Astrocyte of the spinal cord (primary cell): ENCODE data around the gene ADTRP.

ENCODE experiments used
- DNase-seq: peaks from one replicate; pipeline ENCODE4 v3.0.0; 2011; ENCODE audit warnings: low read depth, low spot score
- H3K4me3 ChIP-seq: 2 replicates; pipeline ENCODE4 v1.5.1; 2011; ENCODE audit warnings: low read depth, mild to moderate bottlenecking, low read length, moderate library complexity
- in situ Hi-C: cut with HindIII; loops from 2 replicates; pipeline ENCODE4 v1.10.0; 2017; ENCODE audit warnings: low sequenced_read_pairs
- TF ChIP-seq, protein P1 (sequence below): IDR thresholded peaks from 2 replicates; pipeline ENCODE4 v1.5.1; 2012; ENCODE audit warnings: low read depth, mild to moderate bottlenecking, low read length, inconsistent platforms

The ADTRP gene

GRCh38 chr6:11811644-11812264 is 33.2 kb upstream of the ADTRP start:
- H3K4me3 ChIP-seq, result no peak overlapping the region
- in situ Hi-C loops, result no loop called here
- TF ChIP-seq, protein P1, sequence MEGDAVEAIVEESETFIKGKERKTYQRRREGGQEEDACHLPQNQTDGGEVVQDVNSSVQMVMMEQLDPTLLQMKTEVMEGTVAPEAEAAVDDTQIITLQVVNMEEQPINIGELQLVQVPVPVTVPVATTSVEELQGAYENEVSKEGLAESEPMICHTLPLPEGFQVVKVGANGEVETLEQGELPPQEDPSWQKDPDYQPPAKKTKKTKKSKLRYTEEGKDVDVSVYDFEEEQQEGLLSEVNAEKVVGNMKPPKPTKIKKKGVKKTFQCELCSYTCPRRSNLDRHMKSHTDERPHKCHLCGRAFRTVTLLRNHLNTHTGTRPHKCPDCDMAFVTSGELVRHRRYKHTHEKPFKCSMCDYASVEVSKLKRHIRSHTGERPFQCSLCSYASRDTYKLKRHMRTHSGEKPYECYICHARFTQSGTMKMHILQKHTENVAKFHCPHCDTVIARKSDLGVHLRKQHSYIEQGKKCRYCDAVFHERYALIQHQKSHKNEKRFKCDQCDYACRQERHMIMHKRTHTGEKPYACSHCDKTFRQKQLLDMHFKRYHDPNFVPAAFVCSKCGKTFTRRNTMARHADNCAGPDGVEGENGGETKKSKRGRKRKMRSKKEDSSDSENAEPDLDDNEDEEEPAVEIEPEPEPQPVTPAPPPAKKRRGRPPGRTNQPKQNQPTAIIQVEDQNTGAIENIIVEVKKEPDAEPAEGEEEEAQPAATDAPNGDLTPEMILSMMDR, result no peak
- DNase-seq, result no peak

GRCh38 chr6:11810854-11811643 is 32.4 kb upstream of the ADTRP start:
- TF ChIP-seq, protein P1, result no peak
- DNase-seq, result no peak
- no peak overlapping the region for H3K4me3 ChIP-seq
- in situ Hi-C loops, result no loop called here

GRCh38 chr6:11810039-11810541 is 31.5 kb upstream of the ADTRP start:
- peak; percentile 78 for DNase-seq
- in situ Hi-C loops, result no loop called here
- TF ChIP-seq, protein P1, result no peak
- no peak overlapping the region for H3K4me3 ChIP-seq

- DNase-seq, result no peak
- H3K4me3 ChIP-seq, result no peak overlapping the region
- in situ Hi-C loops, result no loop called here
- TF ChIP-seq, protein P1, result no peak
These were observed 29.5 kb upstream of the ADTRP start for GRCh38 chr6:11808054-11808453.

DNA sequence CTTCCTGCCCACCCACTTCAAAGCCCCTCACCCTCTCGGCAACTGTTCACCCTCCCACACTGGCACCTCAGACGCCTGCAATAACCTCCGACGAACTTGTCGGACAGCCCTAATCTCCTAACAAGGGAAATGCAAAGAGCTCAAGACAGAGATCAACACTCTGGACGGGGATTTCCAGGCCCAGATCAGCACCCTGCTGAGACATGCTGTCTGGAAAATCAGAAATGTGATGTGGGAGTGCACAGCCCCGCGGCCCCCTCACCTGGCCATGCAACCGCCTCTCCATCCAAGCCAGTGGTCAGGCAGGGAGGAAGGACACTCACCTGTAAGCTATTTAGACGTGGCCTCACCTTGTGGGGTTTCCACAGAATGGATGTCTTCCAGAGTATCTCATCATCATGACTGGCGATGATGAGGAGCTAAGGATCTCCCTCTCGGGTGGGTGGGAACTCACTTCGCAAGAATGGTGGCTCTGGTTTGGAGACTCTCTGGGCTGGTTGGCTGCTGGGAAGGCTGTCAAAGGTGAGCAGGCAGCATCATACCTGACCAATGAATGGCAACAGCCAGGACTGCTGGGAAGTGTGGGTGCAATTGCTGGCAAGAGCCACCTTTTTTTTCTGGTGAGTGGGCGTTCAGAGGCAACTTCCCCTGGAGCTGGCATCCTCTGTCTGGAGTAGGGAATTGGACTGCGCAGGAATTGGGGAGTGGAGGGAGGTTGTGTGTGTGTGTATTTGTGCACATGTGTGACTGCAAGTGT is 28.1 kb upstream of the ADTRP start:
- TF ChIP-seq, protein P1, result no peak
- in situ Hi-C loops, result no loop called here
- DNase-seq, result no peak
- no peak overlapping the region for H3K4me3 ChIP-seq

GRCh38 chr6:11805259-11806053 is 26.9 kb upstream of the ADTRP start:
- no peak for DNase-seq
- in situ Hi-C loops, result no loop called here
- no peak overlapping the region for H3K4me3 ChIP-seq
- TF ChIP-seq, protein P1, result no peak
